ENCODE results near the gene COL9A3.

DNA sequence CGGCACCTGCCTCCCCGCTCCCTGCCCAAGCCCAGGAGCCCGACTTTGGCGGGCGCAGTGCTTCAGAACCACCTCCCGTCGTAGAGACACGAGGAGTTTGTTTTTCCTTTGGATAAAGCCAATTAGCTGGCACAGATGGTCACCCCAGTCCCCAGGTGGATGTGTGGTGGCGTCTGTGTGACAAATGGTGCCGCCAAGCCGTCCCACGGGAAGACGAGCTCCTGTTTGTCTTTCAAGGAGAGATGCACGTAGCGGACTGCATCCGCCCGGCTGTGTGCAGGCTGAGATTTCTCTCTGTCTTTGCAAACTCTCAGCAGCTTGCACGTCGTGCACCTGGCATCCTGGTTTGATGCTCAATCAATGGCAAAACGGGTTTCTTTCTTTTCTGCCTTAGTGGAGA is 36.6 kb upstream of the COL9A3 start:
- no peak for TF ChIP-seq CTCF (IDR thresholded peaks at IDR 0.05; ENCODE audit: poor library complexity)
- TF ChIP-seq EZH2phosphoT487 (IDR thresholded peaks at IDR 0.05; ENCODE audit: low read depth, severe bottlenecking, unreplicated experiment) = no peak

All from hepatocyte (in vitro differentiated cells).